Stimulated activated CD4-positive, alpha-beta T cell treated with anti-CD3 and anti-CD28 coated beads, TNF-alpha, amount 100 ng/mL, for 24 hours (primary cell): Measurements from ENCODE around the gene UNC5B.
"Not testable (repeated sequence)": the region's sequence is repeated elsewhere in the genome, so short reads cannot be mapped to it uniquely, and the experiment has no call there.

ENCODE experiments used
- DNase-seq, 3 experiments: peaks; one replicate each; pipeline ENCODE4 v3.0.0-alpha.2; 2020; ENCODE audit warnings: low read depth in 3 of 3

The UNC5B gene

GRCh38 chr10:71282323-71282680 lies 69.9 kb downstream of the UNC5B start:
- DNase-seq = no peak

- no peak for DNase-seq
Observed at GRCh38 chr10:71283410-71283809, 71.0 kb downstream of the UNC5B start.

- DNase-seq = no peak
Observed at GRCh38 chr10:71283876-71284275, 71.5 kb downstream of the UNC5B start.

- no peak for DNase-seq
Observed at GRCh38 chr10:71284544-71285179, 72.3 kb downstream of the UNC5B start.

- peak in 2 of 3 experiments; percentile 12 to 18 for DNase-seq
Observed at GRCh38 chr10:71285180-71285545, 72.8 kb downstream of the UNC5B start.

GRCh38 chr10:71285986-71286385 lies 73.6 kb downstream of the UNC5B start:
- DNase-seq = no peak

GRCh38 chr10:71286521-71287294 lies 74.3 kb downstream of the UNC5B start:
- no peak for DNase-seq

GRCh38 chr10:71287456-71287855 lies 75.1 kb downstream of the UNC5B start:
- no peak for DNase-seq

- DNase-seq = no peak
Observed at GRCh38 chr10:71288461-71288860, 76.1 kb downstream of the UNC5B start.

- no peak for DNase-seq
Observed at GRCh38 chr10:71289421-71290130, 77.2 kb downstream of the UNC5B start.

- no peak for DNase-seq
Observed at GRCh38 chr10:71290331-71290730, 78.0 kb downstream of the UNC5B start.

GRCh38 chr10:71290806-71291527 lies 78.6 kb downstream of the UNC5B start:
- DNase-seq = no peak

- no peak for DNase-seq
Observed at GRCh38 chr10:71291528-71291900, 79.1 kb downstream of the UNC5B start.

GRCh38 chr10:71292624-71293445 lies 80.5 kb downstream of the UNC5B start:
- no peak for DNase-seq

- no peak for DNase-seq
Observed at GRCh38 chr10:71293446-71294084, 81.2 kb downstream of the UNC5B start.

- DNase-seq = no peak
Observed at GRCh38 chr10:71294091-71294561, 81.8 kb downstream of the UNC5B start.

- no peak for DNase-seq
Observed at GRCh38 chr10:71294856-71295255, 82.5 kb downstream of the UNC5B start.

GRCh38 chr10:71295641-71296040 lies 83.3 kb downstream of the UNC5B start:
- DNase-seq = no peak

GRCh38 chr10:71296086-71296485 lies 83.7 kb downstream of the UNC5B start:
- DNase-seq = no peak

- not testable (repeated sequence) for DNase-seq
Observed at GRCh38 chr10:71296811-71297210, 84.4 kb downstream of the UNC5B start.

- no peak for DNase-seq
Observed at GRCh38 chr10:71297343-71297742, 85.0 kb downstream of the UNC5B start.
